ENCODE results near the gene ELK3. TPM values are rescaled to one million over a fixed set of nuclear protein-coding genes. Genes with fewer than 3 reads are reported as not detected.

The ELK3 gene
- polyA plus RNA-seq, 3 donors = 12.1 to 14.9 (median 14.6) TPM

DNA sequence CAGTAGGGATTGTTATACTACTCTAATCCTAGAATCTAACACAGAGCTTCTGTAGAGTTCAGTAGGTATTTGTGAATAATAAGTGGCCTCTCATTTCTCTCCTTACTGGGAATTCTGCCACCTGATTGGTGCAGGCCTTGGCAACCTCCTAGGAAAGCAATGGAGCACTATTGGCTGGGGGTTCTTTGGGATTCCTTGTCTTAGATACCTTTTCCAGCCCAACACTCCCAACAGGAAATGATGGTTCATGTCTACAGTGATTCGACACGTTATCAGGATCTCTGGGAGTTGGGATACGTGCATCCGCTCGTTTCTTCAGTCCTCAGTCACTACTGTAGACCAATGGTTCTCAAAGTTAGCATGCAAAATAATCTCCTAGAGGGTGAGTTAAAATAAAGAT is 67.4 kb downstream of the ELK3 start:
- Histone ChIP-seq H3K4me3 (replicated peaks in 1 of 3; ENCODE audit: low read depth in 2 of 3, low read length in 3 of 3) (no peak overlapping the region), H3K27me3 (ENCODE audit: control insufficient read depth in 2 of 2, insufficient read depth in 2 of 2, low read length in 2 of 2) (no peaks in the 10 kb centered on the region), H3K36me3 (replicated peaks in 1 of 2; ENCODE audit: control insufficient read depth in 1 of 2, insufficient read depth in 2 of 2, low read length in 2 of 2) (peaks cover 64 to 98% of the 10 kb centered on the region in 2 donors), H3K9ac (ENCODE audit: insufficient read depth, low read length, poor library complexity, severe bottlenecking) (no peak overlapping the region), H3K27ac (ENCODE audit: low read depth in 1 of 2, low read length in 2 of 2) (peak overlapping the region in 1 of 2 donors; percentile 1), H3K79me2 (ENCODE audit: insufficient read depth, low read length) (peaks cover 31% of the 10 kb centered on the region), H4K20me1 (ENCODE audit: insufficient read depth, low read length) (peaks cover 81% of the 10 kb centered on the region), H2AFZ (ENCODE audit: insufficient read depth, low read depth, low read length, poor library complexity, severe bottlenecking) (no peak overlapping the region), H3K4me1 (ENCODE audit: control insufficient read depth in 1 of 2, insufficient read depth in 2 of 2, low read length in 2 of 2) (no peaks in the 10 kb centered on the region), H3K4me2 (replicated peaks; ENCODE audit: extremely low read depth, low read length, poor library complexity, severe bottlenecking) (no peak overlapping the region), H3K9me3 (replicated peaks in 1 of 2; ENCODE audit: control insufficient read depth in 1 of 2, insufficient read depth in 1 of 2, low read length in 2 of 2) (no peaks in the 10 kb centered on the region)
- Mint-ChIP-seq H3K9me3 (no peaks in the 10 kb centered on the region), H3K4me3 (no peak overlapping the region), H3K36me3 (peaks cover 54 to 70% of the 10 kb centered on the region in 2 donors), H3K27ac (no peak overlapping the region), H3K4me1 (peaks cover 3% of the 10 kb centered on the region), H3K27me3 (ENCODE audit: low read depth in 3 of 3) (no peaks in the 10 kb centered on the region)
- no CpG with 5 or more reads among the region's 5 CpGs for WGBS (ENCODE audit: insufficient coverage)
- TF ChIP-seq, protein P1, sequence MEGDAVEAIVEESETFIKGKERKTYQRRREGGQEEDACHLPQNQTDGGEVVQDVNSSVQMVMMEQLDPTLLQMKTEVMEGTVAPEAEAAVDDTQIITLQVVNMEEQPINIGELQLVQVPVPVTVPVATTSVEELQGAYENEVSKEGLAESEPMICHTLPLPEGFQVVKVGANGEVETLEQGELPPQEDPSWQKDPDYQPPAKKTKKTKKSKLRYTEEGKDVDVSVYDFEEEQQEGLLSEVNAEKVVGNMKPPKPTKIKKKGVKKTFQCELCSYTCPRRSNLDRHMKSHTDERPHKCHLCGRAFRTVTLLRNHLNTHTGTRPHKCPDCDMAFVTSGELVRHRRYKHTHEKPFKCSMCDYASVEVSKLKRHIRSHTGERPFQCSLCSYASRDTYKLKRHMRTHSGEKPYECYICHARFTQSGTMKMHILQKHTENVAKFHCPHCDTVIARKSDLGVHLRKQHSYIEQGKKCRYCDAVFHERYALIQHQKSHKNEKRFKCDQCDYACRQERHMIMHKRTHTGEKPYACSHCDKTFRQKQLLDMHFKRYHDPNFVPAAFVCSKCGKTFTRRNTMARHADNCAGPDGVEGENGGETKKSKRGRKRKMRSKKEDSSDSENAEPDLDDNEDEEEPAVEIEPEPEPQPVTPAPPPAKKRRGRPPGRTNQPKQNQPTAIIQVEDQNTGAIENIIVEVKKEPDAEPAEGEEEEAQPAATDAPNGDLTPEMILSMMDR (IDR thresholded peaks at IDR 0.05) = no peak
- intact Hi-C loops (cut with micrococcal nuclease) = no loop called here
- DNase-seq = no peak

DNA sequence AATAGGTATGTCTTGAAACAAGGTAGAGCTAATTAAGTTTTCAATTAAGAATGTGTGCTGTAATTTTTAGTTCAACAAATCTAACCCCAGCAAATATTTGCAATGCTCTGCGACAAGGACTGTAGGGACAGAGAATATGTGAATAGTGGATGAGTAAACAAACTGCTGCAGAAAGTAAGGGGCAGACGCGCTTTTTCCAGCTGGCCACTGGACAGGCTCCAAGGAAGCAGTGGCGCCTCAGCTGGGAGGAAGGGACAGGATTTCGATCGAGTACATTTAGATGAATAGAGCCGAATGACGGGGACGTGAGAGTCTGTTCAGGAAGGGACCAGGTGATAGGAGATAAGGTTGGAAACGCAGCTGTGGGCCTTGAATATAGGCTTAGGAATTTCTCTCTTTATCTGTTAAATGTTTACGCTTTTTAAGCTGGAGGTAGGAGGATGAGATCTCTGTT is 69.3 kb downstream of the ELK3 start:
- intact Hi-C loops (cut with micrococcal nuclease) = no loop called here
- no peak for DNase-seq
- peaks cover 3% of the 10 kb centered on the region for H3K4me1 Mint-ChIP-seq
- no peaks in the 10 kb centered on the region for H3K9me3 ChIP-seq (replicated peaks in 1 of 2; ENCODE audit: control insufficient read depth in 1 of 2, insufficient read depth in 1 of 2, low read length in 2 of 2)
- H3K9ac ChIP-seq (ENCODE audit: insufficient read depth, low read length, poor library complexity, severe bottlenecking) = no peak overlapping the region
- no peaks in the 10 kb centered on the region for H3K9me3 Mint-ChIP-seq
- H3K27ac Mint-ChIP-seq = peak overlapping the region in 2 of 7 donors; percentile 2 to 29
- 83% methylated on average over 9 of the region's 11 CpGs for WGBS (ENCODE audit: insufficient coverage)
- no peaks in the 10 kb centered on the region for H3K4me1 ChIP-seq (ENCODE audit: control insufficient read depth in 1 of 2, insufficient read depth in 2 of 2, low read length in 2 of 2)
- H3K4me2 ChIP-seq (replicated peaks; ENCODE audit: extremely low read depth, low read length, poor library complexity, severe bottlenecking) = no peak overlapping the region
- H3K79me2 ChIP-seq (ENCODE audit: insufficient read depth, low read length) = peaks cover 12% of the 10 kb centered on the region
- no peak overlapping the region for H3K27ac ChIP-seq (ENCODE audit: low read depth in 1 of 2, low read length in 2 of 2)
- peaks cover 81 to 99% of the 10 kb centered on the region in 2 donors for H3K36me3 ChIP-seq (replicated peaks in 1 of 2; ENCODE audit: control insufficient read depth in 1 of 2, insufficient read depth in 2 of 2, low read length in 2 of 2)
- H3K27me3 Mint-ChIP-seq (ENCODE audit: low read depth in 3 of 3) = no peaks in the 10 kb centered on the region
- no peak overlapping the region for H3K4me3 ChIP-seq (replicated peaks in 1 of 3; ENCODE audit: low read depth in 2 of 3, low read length in 3 of 3)
- TF ChIP-seq, protein P1 (IDR thresholded peaks at IDR 0.05) = no peak
- H4K20me1 ChIP-seq (ENCODE audit: insufficient read depth, low read length) = peaks cover 67% of the 10 kb centered on the region
- H3K4me3 Mint-ChIP-seq = no peak overlapping the region
- no peak overlapping the region for H2AFZ ChIP-seq (ENCODE audit: insufficient read depth, low read depth, low read length, poor library complexity, severe bottlenecking)
- peaks cover 62 to 77% of the 10 kb centered on the region in 2 donors for H3K36me3 Mint-ChIP-seq
- no peaks in the 10 kb centered on the region for H3K27me3 ChIP-seq (ENCODE audit: control insufficient read depth in 2 of 2, insufficient read depth in 2 of 2, low read length in 2 of 2)

Measured in CD14-positive monocyte (primary cell).